GM12801 (cell line): ENCODE results near the gene DHX30.

Source experiments
- TF ChIP-seq, protein P1 (sequence below): IDR thresholded peaks from one replicate; pipeline ENCODE4 v1.5.1; 2011; ENCODE audit warnings: control low read depth; ENCODE audit not compliant: insufficient read length; ENCODE audit errors: extremely low read depth

Gene DHX30

DNA sequence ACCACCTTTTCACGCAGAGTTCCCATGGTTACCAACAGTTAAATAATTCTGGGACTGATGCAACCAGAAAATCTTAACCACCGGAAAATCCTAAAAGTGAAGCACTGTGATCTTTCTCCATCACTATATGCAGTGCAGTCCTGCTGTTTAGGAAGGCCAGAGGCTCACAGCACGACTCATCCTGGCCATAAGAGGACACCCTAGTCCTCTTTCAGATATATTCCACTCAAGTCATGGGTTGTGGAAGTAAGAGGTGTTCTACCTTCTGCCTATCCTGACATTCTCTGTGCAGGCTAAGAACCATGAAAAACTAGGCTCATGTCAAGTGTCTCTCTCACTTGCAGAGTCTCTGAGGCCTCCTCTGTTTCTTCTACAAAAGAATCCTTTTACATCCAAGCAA lies 67.2 kb downstream of the DHX30 start:
- TF ChIP-seq, protein P1, sequence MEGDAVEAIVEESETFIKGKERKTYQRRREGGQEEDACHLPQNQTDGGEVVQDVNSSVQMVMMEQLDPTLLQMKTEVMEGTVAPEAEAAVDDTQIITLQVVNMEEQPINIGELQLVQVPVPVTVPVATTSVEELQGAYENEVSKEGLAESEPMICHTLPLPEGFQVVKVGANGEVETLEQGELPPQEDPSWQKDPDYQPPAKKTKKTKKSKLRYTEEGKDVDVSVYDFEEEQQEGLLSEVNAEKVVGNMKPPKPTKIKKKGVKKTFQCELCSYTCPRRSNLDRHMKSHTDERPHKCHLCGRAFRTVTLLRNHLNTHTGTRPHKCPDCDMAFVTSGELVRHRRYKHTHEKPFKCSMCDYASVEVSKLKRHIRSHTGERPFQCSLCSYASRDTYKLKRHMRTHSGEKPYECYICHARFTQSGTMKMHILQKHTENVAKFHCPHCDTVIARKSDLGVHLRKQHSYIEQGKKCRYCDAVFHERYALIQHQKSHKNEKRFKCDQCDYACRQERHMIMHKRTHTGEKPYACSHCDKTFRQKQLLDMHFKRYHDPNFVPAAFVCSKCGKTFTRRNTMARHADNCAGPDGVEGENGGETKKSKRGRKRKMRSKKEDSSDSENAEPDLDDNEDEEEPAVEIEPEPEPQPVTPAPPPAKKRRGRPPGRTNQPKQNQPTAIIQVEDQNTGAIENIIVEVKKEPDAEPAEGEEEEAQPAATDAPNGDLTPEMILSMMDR, result no peak

DNA sequence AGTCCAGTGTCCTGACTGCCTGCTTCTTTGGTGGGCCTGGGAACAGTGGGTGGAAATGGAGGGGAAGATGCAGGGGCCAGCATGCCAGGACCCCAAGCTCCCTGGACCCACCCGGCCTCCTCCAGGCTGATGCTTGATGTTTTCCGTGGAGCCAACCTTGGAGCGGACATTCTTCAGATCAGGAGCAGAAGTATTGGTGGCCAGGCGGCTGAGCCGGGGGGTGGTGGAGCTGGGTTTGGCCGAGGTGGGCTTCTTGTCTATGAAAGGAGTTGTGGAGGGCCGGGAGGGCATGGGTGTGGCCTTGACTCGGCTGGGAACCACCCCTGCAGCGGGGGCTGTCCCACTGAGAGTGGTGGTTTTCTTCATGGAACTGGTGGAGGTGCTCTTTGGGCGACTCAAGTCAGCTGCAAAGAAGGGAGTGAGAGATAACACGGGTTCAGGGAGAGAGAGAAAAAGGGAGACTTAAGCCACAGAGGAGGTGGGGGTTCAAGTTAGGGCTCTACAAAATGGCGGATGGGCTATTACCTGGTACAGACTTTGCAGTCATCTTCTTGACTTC lies 67.8 kb downstream of the DHX30 start:
- TF ChIP-seq, protein P1, result no peak

DNA sequence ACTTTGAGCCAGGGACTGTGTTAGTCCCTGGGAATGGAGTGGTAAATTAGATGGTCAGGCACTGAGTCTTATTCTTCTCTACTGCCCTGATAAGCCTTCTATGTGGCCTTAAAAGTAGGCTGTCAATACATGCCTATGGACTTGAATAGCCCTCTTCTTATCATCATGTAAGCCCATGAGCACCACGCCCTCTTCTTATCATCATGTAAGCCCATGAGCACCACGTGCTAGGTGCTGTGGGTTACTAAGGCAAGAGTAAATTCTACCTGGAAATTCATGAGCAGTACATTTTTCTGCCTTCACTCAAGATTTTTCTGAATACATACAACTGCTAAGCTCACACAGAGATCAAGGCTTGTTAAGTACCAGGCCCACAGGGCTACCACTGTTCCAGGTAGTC lies 68.5 kb downstream of the DHX30 start:
- TF ChIP-seq, protein P1, result no peak

DNA sequence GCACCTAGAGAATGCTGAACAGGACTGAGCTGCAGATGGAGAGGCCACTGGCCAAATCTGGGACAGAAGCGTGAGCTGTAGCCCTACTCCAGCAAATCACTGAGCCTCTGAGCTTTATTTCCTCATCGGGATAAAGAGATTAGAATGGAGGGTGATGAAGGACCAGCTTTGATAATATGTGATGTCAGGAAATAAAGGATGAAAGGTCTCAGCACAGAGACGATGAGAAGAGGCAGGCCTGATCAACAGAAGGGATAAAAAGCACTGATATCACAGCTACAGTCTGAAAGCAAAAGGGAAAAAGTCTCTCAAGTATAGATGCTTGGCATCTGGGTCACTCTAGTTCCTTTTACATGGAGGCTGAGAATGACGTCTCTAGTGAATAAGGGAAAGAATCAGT lies 70.0 kb downstream of the DHX30 start:
- TF ChIP-seq, protein P1, result no peak

DNA sequence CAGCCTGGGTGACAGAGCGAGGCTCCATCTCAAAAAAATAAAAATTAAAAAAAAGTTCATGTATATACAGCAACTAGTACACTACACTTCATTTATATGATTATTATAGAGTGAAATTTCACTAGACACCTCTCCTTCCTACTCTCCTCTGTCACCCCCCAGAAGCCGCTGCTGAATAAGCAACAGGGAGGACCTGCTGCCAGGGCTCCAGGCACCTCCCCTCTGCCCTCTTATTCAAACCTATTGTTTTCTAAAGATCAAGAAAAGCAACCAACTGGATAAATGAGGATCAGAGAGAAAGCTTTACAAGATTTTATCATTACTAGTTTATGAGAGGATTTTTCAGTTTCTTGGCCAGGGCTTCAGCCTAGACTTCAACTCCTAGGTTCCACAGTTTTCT lies 71.5 kb downstream of the DHX30 start:
- TF ChIP-seq, protein P1, result no peak

DNA sequence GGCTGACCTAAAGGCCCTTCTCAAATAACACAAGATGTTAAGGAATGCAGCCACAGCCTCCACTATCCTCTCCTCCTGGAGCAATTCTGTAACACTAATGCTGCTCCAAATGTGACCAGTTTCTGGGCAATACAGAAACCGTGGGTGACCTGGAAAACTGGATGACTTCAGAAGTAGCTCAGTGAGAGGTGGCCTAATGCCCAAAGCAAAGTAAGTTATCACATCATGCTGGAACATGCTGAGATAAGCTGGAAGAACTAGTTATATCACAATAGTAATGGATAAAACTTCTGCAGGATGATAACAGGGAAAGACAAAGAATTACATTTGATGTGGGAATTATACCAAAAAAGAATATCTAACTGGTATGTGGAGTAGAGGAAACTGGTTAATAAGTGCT lies 72.0 kb downstream of the DHX30 start:
- TF ChIP-seq, protein P1, result no peak

DNA sequence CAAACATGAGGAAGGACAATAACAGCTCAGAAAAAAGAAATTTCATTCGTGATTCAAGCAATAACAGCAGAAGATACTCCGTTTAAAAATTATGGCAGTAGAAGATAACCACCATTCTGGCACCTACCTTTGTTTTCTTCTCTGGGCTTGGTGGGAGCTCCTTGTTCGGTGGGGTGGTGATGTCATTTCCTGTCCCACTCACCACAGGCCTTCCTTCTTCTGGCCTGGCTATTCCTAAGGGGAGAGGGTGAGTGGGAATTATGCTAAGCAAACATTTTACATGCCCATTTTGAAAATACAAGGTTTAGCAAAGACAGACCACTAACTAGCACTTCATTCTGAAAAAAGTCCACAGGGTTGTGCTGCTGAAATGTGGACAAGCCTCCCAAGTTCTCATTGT lies 74.4 kb downstream of the DHX30 start:
- TF ChIP-seq, protein P1, result no peak
